Midbrain (tissue), 1 donor: ENCODE data around the gene PPP2R3B.

Experiments
- DNase-seq: peaks from one replicate; lab custom pipeline; 2025; lab: John Stamatoyannopoulos, UW

PPP2R3B gene

DNA sequence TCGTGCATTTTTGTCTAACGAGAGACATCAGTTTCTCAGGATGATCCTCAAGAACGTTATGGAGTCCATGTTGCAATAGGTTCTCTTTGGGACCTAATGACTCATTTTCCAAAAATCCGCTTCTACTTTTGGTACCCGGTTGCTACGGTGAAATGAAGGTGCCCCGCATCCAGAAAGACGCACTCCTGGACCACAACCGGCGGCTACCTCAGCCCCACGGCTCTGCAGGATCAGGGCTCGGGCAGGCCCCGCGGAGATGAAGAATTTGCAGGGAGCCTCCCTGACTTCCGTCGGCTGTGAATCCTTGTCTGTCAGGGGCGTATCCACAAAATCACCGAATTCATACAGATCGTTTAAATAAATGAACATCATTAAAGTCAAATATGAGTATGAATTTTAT is 83.7 kb downstream of the PPP2R3B start:
- DNase-seq = no peak

DNA sequence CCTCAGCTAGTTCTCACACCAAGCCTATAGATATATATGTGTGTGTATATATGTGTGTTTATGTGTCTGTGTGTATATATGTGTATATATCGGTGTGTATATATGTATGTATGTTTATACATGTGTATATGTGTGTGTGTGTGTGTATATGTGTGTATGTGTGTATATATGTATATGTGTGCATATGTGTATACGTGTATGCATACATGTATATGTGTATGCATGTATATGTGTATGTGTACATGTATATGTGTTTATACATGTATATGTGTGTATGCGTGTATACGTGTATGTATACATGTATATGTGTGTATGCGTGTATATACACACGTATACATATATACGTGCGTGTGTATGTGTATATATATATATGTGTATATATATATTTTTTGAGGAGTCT is 86.4 kb downstream of the PPP2R3B start:
- DNase-seq = no peak

DNA sequence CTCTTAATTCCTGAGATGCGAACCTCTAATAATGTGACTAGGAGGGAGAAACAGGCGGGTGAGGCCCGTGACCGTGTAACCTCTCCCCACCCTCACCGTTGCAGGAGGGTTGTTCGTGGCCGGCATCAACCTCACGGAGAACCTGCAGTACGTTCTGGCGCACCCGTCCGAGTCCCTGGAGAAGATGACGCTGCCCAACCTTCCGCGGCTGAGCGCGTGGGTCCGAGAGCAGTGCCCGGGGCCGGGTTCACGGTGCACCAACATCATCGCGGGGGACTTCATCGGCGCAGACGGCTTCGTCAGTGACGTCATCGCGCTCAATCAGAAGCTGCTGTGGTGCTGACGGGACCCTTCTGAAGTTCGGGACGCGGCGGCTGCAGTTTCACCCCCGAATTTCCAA is 87.7 kb downstream of the PPP2R3B start:
- DNase-seq = no peak

DNA sequence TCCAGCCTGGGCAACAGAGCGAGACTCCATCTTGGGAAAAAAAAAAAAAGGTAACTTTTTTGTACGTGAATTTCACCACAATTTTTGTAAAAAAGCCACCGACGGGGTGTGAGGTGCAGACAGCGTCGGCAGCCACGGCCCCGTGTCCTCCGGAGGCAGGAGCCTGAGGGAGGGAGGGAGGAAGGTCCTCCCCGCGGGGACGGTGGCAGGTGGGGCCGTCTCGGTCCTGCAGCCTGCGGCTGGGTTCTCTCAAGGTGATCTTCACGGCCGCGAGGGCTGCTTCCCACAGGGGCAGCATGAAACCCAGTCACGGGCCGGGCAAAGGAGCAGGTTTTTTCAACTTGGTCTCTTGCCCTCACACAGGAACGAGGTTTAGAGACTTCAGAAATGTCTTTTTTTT is 91.6 kb downstream of the PPP2R3B start:
- DNase-seq = no peak

GRCh38 chrX:292900-293897 is 93.5 kb downstream of the PPP2R3B start:
- DNase-seq = no peak

DNA sequence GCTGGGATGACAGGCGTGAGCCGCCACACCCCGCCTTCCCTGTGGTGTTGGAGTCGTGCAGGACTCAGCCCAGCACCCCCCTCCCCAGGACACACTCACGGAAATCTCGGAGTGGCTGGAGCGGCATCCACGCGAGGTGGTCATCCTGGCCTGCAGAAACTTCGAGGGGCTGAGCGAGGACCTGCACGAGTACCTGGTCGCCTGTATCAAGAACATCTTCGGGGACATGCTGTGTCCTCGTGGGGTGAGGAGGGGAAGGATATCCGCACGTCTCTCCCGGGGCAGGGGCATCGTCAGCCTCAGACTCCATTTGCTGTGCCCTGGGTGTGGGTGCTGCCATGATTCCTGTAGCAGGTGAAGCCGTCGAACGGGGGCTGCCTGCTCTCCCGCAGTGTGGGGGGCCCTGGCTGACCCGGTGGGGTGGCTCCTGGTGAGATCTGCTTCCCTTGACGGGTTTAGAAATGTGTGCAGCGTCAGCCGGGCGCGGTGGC is 95.3 kb downstream of the PPP2R3B start:
- no peak for DNase-seq

- no peak for DNase-seq
These were observed 96.1 kb downstream of the PPP2R3B start for GRCh38 chrX:290476-291166.

GRCh38 chrX:288561-288991 is 98.1 kb downstream of the PPP2R3B start:
- DNase-seq = no peak

- DNase-seq = no peak
These were observed 99.0 kb downstream of the PPP2R3B start for GRCh38 chrX:287670-288069.

DNA sequence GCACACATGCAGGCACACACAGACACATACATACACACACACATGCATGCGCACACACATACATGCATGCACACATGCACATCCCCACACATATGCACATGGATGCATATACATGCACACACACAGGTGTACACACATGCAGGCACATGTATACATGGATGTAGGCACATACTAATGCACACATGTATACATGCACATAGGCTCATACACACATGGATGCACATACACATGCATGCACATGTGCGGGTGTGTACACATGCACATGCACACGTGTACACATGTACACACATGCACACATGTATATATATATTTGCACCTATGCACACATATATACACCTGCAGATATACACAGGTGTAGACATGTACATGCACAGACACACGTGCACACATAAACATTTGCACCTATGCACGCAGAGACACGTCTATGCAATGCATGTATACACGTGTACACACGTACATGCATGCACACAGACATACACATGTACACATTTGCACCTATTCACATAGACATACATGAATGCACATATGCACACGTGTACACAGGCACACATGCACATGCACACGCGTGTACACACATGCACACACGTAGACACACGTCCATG is 101.5 kb downstream of the PPP2R3B start:
- no peak for DNase-seq
